GM21723 (cell line): Measurements from ENCODE around the gene ATRNL1.
"Not testable (repeated sequence)": the region's sequence is repeated elsewhere in the genome, so short reads cannot be mapped to it uniquely, and the experiment has no call there.

ENCODE experiments used
- ATAC-seq: cut with Tn5 transposase; IDR thresholded peaks from one replicate; pipeline ENCODE4 v1.9.1; 2021; ENCODE audit warnings: mild to moderate bottlenecking, moderate library complexity; ENCODE audit not compliant: unreplicated experiment

Gene ATRNL1

GRCh38 chr10:115727129-115727528, 634.0 kb downstream of the ATRNL1 start:
- no peak for ATAC-seq

DNA sequence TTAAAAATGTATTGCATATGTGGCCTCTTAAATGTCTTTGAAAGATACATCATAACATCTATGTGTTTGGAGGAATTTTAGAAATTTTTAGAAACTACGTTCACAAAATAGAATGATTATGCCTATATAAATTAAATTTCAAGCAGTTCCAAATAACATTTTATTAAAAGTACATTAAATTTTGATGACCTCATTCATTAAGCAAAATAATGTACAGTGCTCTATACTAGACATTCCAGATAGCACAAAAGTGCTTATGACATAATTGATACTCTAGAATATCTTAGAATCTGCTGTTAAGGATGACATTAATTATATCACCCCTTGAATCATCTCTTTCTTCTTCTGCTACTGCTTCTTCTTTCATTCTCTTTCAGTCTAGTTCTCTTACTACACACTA, 650.9 kb downstream of the ATRNL1 start:
- ATAC-seq = no peak

DNA sequence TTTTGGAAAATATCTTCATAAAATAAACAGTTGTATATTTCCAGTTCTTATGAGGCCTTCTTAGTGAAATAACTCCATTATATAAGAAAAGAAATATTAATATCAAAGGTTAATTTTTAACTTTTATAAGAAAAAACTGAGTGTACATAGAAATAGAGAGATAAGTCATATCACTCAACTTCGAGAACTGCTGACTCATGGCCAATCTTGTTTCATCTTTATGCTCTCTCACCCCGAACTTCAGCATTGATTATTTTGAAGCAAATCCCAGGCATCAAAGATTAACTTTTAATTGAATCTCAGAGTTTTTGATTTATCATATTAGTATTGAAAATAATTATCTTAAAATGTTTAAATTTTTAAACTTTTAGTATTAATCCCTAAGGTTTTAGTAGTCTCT, 652.8 kb downstream of the ATRNL1 start:
- no peak for ATAC-seq

GRCh38 chr10:115747811-115748210, 654.6 kb downstream of the ATRNL1 start:
- ATAC-seq = no peak

GRCh38 chr10:115758488-115758887, 665.3 kb downstream of the ATRNL1 start:
- ATAC-seq = not testable (repeated sequence)

- ATAC-seq = no peak
Measured at GRCh38 chr10:115760131-115760530, 667.0 kb downstream of the ATRNL1 start.

DNA sequence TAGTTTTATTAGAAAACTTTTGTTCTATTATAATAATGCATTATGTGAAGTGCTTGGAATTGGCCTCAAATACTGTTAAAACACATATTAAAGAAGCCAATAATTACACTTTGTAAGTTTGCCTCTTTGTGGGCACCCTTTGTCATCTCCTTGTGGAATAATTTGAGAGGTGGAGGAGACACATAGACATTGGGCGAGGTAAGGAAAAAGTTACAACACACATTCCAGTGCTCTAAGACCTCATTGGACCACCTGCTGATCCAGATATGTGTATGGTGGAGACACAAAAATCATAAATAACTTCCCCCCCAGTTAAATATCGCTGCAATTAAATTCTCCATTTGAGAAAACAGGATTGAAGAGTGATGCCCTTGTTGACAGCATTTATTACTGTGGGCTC, 668.0 kb downstream of the ATRNL1 start:
- no peak for ATAC-seq

- no peak for ATAC-seq
Measured at GRCh38 chr10:115762029-115762428, 668.9 kb downstream of the ATRNL1 start.

- no peak for ATAC-seq
Measured at GRCh38 chr10:115771755-115772154, 678.6 kb downstream of the ATRNL1 start.

DNA sequence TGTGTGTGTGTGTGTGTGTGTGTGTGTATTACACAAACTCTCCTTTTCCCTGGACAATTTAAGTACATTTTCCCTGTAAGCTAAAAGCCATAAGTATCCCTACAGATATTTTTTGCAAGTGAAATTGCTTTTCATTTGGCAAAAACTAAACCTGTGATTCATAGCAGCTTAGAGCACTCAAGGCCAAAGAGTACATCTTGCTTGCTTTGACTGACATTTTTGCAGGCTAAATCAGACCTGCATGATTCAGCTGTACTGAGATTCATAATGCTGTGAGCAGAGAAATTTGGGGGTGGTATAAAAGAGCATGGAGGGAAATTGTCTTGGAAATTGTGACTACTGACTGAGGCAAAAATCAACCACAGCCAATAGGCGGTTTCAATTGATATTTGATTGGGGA, 679.4 kb downstream of the ATRNL1 start:
- no peak for ATAC-seq

- no peak for ATAC-seq
Measured at GRCh38 chr10:115773832-115774231, 680.7 kb downstream of the ATRNL1 start.

GRCh38 chr10:115774721-115775120, 681.6 kb downstream of the ATRNL1 start:
- ATAC-seq = no peak

GRCh38 chr10:115777646-115778045, 684.5 kb downstream of the ATRNL1 start:
- no peak for ATAC-seq

DNA sequence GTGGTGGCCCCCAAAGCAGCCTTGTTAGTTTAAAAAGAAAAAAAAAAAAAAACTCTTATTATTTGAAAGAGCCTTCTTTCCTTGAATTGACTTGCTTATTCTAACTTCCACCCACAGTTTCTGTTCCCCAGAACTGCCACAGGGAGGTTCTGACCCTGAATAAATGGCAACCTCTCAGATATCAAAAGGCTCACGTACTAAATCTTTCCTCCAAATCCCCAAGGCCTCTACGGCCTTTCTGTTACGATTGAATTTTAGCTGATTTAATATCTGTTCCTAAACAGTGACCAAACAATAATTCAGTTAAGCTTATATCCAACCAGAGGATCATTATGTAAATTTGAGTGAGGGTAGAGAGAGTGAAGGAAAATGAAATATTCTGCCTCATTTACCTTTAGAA, 697.1 kb downstream of the ATRNL1 start:
- no peak for ATAC-seq

DNA sequence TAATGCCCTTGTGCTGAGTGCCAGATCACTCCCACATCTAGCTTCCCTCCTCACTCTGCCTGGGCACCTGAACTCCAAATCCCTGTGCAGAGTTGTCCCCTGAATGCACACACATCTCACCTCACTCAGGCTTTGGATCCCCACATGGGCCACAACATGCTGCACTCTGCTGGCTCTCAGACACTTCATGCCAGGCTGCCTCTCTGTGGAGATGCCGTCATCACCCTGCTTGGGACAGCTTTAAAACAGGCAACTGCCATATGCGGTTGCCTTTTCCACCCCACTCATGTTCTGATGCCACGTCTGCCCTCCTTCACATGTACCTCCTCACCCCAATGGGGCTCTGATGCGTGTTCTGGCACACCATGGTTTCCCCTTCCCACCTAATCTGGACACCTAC, 702.8 kb downstream of the ATRNL1 start:
- no peak for ATAC-seq

DNA sequence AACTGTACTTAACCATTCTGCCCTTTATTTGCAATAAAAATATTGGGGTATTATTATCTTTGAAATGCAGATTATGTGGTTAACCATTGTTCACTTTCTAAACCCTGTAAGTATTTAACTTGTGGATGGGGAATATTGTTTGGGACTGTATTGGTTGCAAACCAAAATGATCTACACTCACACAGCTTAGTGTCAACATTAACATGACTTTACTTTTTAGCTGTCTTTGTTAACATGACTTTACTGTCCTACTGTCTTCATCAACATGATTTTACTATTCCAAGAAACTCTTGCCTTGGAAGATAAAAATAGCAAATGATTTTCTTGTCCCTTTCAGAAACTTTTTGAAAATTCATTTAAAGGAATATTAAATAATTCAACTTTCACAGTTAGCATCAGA, 708.3 kb downstream of the ATRNL1 start:
- ATAC-seq = no peak

DNA sequence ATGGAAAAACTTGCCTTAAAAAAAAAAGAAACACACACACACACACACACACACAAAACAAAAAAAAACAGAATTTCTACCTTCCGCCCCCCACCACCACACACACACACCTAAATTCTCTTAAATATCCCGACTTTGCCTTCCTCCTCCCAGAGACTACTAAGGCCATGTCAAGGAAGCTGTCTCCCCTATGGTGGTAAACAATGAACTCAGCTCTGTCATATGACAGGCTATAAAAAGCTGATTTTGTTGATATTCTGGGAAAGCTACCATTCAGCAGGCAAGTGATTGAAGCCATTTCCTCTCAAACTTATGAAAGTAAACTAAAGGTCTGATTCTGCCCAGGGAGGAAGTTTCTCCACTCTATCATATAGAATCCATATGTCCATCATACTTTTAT, 708.8 kb downstream of the ATRNL1 start:
- ATAC-seq = no peak

GRCh38 chr10:115802911-115803310, 709.7 kb downstream of the ATRNL1 start:
- no peak for ATAC-seq

DNA sequence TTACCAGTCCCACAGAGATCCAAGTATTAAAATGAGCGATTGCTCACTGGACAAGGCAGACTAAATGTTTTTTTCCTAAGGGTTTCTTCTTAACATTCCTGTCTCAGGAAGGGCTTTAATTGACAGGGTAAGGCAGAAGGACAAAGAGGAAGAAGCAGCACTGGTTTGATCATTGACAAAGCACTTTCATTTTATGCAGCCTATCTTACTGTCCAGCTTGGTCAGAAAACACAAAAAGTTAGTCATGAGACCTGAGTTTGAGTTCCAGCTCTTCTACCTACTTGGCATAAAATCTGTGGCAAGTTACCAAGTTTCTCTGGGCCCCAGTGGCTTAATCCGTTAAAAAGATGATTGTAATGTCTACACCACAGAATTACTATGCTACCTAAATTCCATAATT, 721.4 kb downstream of the ATRNL1 start:
- no peak for ATAC-seq

- ATAC-seq = no peak
Measured at GRCh38 chr10:115818012-115818411, 724.8 kb downstream of the ATRNL1 start.

- no peak for ATAC-seq
Measured at GRCh38 chr10:115826396-115826795, 733.2 kb downstream of the ATRNL1 start.

DNA sequence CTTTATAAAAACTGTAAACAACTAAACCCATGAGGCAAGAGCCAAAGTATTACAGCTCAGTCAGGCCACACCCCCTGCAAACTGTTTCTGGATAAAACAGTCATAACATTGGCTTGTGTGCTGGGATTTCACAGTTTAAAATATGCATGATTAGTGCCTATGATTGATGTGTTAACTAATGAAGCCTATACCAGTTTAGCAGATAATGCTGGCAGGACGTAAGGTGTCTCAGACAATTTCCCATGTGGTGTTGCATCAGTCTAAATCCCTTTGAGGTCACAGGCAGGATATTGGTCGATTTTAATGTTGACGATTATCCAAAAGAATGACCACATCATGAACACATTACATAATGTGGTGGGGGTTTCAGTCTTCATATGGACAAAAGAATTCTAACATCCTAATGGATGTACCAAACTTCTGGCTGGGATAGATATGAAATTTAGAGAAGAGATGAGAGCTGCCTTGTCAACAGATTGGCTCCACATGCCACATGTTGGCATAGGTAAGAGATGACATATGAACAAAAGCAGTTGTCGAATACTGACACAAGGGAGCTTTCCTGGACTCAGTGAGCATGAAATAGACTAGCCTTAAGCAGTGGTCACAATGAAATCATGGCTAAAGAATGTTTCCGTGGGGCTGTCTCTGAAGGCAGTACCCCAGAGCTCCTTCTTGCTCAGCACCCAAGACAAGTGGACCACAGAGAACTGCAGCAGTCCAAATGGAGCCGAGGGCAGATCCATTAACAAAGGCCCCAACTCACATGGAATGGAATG, 734.3 kb downstream of the ATRNL1 start:
- ATAC-seq = no peak

GRCh38 chr10:115828182-115828581, 735.0 kb downstream of the ATRNL1 start:
- ATAC-seq = not testable (repeated sequence)
